Gastroesophageal sphincter (tissue), 4 donors: Measurements from ENCODE around the gene LLGL1. TPM values are rescaled to one million over a fixed set of nuclear protein-coding genes. Genes with fewer than 3 reads are reported as not detected.

Experiments used
- ATAC-seq: fragments of 150-250 bp; one replicate; pipeline ENCODE4 v1.9.1; 2016; ENCODE audit warnings: mild to moderate bottlenecking, moderate library complexity
- H3K27ac ChIP-seq, 4 donors: fragments of 200-600 bp; sonication (generic) in 3 of 4; 1 replicate in 3 of 4; 2 replicates in 1 of 4; pipeline ENCODE4 v1.5.1; 2016 to 2019
- H3K27me3 ChIP-seq: fragments of 200-600 bp; sonication (generic); one replicate; pipeline ENCODE4 v1.5.1; 2019
- H3K36me3 ChIP-seq, 2 donors: fragments of 200-600 bp; sonication (generic); one replicate each; pipeline ENCODE4 v1.5.1; 2019; ENCODE audit warnings: control low read depth in 1 of 2
- H3K4me1 ChIP-seq, 3 donors: fragments of 200-600 bp; sonication (generic); 1 replicate in 2 of 3; 2 replicates in 1 of 3; pipeline ENCODE4 v1.5.1; 2016 to 2019; ENCODE audit warnings: control low read depth in 2 of 3
- H3K4me3 ChIP-seq, 2 donors: fragments of 200-600 bp; sonication (generic); one replicate each; pipeline ENCODE4 v1.5.1; 2019; ENCODE audit warnings: mild to moderate bottlenecking in 1 of 2, moderate library complexity in 1 of 2
- H3K9me3 ChIP-seq, 3 donors: fragments of 200-600 bp; sonication (generic); one replicate each; pipeline ENCODE4 v1.5.1; 2017 to 2019; ENCODE audit warnings: control low read depth in 2 of 3
- EP300 ChIP-seq: sonication (generic); formaldehyde crosslinking; IDR thresholded peaks from one replicate; pipeline ENCODE4 v1.6.1; 2017; ENCODE audit warnings: antibody characterized with exemption, mild to moderate bottlenecking
- POLR2A ChIP-seq, 2 donors: fragments of 450-650 bp; IDR thresholded peaks; one replicate each; pipeline ENCODE4 v1.6.1; 2017; ENCODE audit warnings: antibody characterized with exemption in 2 of 2, mild to moderate bottlenecking in 2 of 2, moderate library complexity in 1 of 2
- POLR2AphosphoS5 ChIP-seq: sonication (generic); formaldehyde crosslinking; IDR thresholded peaks from one replicate; pipeline ENCODE4 v1.6.1; 2017; ENCODE audit warnings: antibody characterized with exemption
- WGBS, 2 donors: methylation state at CpG; one replicate each; pipeline ENCODE4 v1.1.5; 2018; ENCODE audit warnings: low coverage in 1 of 2; 5-methylcytosine and 5-hydroxymethylcytosine counted together
- total RNA-seq, 4 donors: library from RNA; depleted of rRNA; stranded (reverse); fragments of >200 nt; gene quantifications; one replicate each; pipeline ENCODE4 v1.1.0, GENCODE V29; 2016
- TF ChIP-seq, protein P1 (sequence below), 4 experiments: fragments of 200-600 bp in 2 of 4; fragments of 450-650 bp in 2 of 4; sonication (generic) in 1 of 4; IDR thresholded peaks; one replicate each; pipeline ENCODE4 v1.5.1; 2017 to 2019; ENCODE audit warnings: antibody characterized with exemption in 4 of 4, mild to moderate bottlenecking in 2 of 4, moderate library complexity in 2 of 4

The LLGL1 gene
- total RNA-seq, 4 donors from 2014 or later, result 16.7 to 31.7 (median 22.1) TPM

- no peak for TF ChIP-seq EP300
- TF ChIP-seq, protein P1, sequence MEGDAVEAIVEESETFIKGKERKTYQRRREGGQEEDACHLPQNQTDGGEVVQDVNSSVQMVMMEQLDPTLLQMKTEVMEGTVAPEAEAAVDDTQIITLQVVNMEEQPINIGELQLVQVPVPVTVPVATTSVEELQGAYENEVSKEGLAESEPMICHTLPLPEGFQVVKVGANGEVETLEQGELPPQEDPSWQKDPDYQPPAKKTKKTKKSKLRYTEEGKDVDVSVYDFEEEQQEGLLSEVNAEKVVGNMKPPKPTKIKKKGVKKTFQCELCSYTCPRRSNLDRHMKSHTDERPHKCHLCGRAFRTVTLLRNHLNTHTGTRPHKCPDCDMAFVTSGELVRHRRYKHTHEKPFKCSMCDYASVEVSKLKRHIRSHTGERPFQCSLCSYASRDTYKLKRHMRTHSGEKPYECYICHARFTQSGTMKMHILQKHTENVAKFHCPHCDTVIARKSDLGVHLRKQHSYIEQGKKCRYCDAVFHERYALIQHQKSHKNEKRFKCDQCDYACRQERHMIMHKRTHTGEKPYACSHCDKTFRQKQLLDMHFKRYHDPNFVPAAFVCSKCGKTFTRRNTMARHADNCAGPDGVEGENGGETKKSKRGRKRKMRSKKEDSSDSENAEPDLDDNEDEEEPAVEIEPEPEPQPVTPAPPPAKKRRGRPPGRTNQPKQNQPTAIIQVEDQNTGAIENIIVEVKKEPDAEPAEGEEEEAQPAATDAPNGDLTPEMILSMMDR (IDR thresholded peaks at IDR 0.05), result no peak
- no peak for TF ChIP-seq POLR2AphosphoS5
- TF ChIP-seq POLR2A (IDR thresholded peaks at IDR 0.05), result no peak
- WGBS, 2 donors, result 49 to 73% methylated on average over 2 to 3 of the region's 3 CpGs
- Histone ChIP-seq H3K27ac (no peak overlapping the region), H3K27me3 (no peaks in the 10 kb centered on the region), H3K4me1 (no peaks in the 10 kb centered on the region), H3K36me3 (peaks cover 0 to 97% of the 10 kb centered on the region in 2 donors), H3K4me3 (no peak overlapping the region), H3K9me3 (no peaks in the 10 kb centered on the region)
- no peak for ATAC-seq
Observed at GRCh38 chr17:18278867-18279266, 53.4 kb downstream of the LLGL1 start.

GRCh38 chr17:18280249-18280648 lies 54.8 kb downstream of the LLGL1 start:
- H3K9me3 ChIP-seq, result no peaks in the 10 kb centered on the region
- H3K36me3 ChIP-seq, result peaks cover 0 to 99% of the 10 kb centered on the region in 2 donors
- no peaks in the 10 kb centered on the region for H3K27me3 ChIP-seq
- WGBS, 2 donors, result no CpG with 5 or more reads among the region's 4 CpGs
- no peaks in the 10 kb centered on the region for H3K4me1 ChIP-seq
- H3K4me3 ChIP-seq, result no peak overlapping the region
- H3K27ac ChIP-seq, result no peak overlapping the region
- TF ChIP-seq, protein P1 (IDR thresholded peaks at IDR 0.05), result no peak
- TF ChIP-seq POLR2AphosphoS5, result no peak
- TF ChIP-seq POLR2A (IDR thresholded peaks at IDR 0.05), result no peak
- TF ChIP-seq EP300, result no peak
- no peak for ATAC-seq

DNA sequence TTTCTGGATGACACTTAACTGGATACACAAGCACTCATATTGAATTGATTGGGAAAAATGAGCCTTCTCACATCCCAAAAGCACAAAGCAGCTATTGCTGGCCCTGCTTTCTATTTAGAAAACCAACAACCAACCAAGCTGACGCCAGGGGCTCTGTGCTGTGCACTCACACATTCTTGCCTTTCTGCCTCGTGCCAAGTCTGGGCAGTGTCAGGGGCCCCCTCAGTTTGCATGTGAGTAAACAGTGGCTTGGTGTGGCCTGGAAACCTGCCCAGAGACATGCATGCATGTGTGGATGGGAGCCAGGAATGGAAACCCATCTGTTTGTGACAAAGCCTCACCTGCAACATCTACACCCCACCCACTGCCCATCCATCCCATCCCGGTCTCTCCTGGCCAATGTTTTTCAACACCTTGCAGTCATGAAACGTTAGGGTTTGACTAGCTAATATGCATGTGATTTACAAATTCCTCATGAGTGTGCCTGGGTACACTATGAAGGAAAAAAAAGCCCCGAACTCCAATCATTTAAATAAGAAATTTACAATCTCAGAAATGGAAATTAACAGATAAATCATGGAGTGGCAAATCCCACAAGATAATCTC lies 55.4 kb downstream of the LLGL1 start:
- H3K9me3 ChIP-seq, result no peaks in the 10 kb centered on the region
- H3K36me3 ChIP-seq, result peaks cover 0 to 100% of the 10 kb centered on the region in 2 donors
- TF ChIP-seq POLR2AphosphoS5 (no peak), POLR2A (IDR thresholded peaks at IDR 0.05) (no peak), EP300 (no peak)
- TF ChIP-seq, protein P1 (IDR thresholded peaks at IDR 0.05), result no peak
- no peaks in the 10 kb centered on the region for H3K4me1 ChIP-seq
- no peaks in the 10 kb centered on the region for H3K27me3 ChIP-seq
- no peak overlapping the region for H3K27ac ChIP-seq
- no peak for ATAC-seq
- WGBS, 2 donors, result 52 to 68% methylated on average over 2 to 5 of the region's 5 CpGs
- no peak overlapping the region for H3K4me3 ChIP-seq

- TF ChIP-seq EP300 (no peak), POLR2AphosphoS5 (no peak), POLR2A (IDR thresholded peaks at IDR 0.05) (no peak)
- TF ChIP-seq, protein P1 (IDR thresholded peaks at IDR 0.05), result no peak
- no peak for ATAC-seq
- 83 to 89% methylated on average over 1 to 3 of the region's 6 CpGs for WGBS, 2 donors
- Histone ChIP-seq H3K4me3 (no peak overlapping the region), H3K9me3 (no peaks in the 10 kb centered on the region), H3K27ac (no peak overlapping the region), H3K4me1 (no peaks in the 10 kb centered on the region), H3K27me3 (no peaks in the 10 kb centered on the region), H3K36me3 (peaks cover 0 to 100% of the 10 kb centered on the region in 2 donors)
Observed at GRCh38 chr17:18281788-18282187, 56.4 kb downstream of the LLGL1 start.

GRCh38 chr17:18285296-18285695 lies 59.9 kb downstream of the LLGL1 start:
- Histone ChIP-seq H3K36me3 (peaks cover 0 to 100% of the 10 kb centered on the region in 2 donors), H3K4me3 (no peak overlapping the region), H3K27me3 (no peaks in the 10 kb centered on the region), H3K9me3 (no peaks in the 10 kb centered on the region), H3K4me1 (no peaks in the 10 kb centered on the region), H3K27ac (no peak overlapping the region)
- TF ChIP-seq POLR2A (IDR thresholded peaks at IDR 0.05) (no peak), EP300 (no peak), POLR2AphosphoS5 (no peak)
- TF ChIP-seq, protein P1 (IDR thresholded peaks at IDR 0.05), result no peak
- WGBS, 2 donors, result 94 to 97% methylated on average over 3 to 6 of the region's 11 CpGs
- no peak for ATAC-seq
